SK-N-MC (cell line): ENCODE measurements around the gene CLDN16.

Experiments
- DNase-seq: peaks from one replicate; pipeline ENCODE4 v3.0.0-alpha.2; 2011; ENCODE audit warnings: low read depth, low spot score
- H3K27ac ChIP-seq: fragments of 200-600 bp; sonication (generic); 2 replicates; pipeline ENCODE4 v1.5.1; 2016; ENCODE audit warnings: mixed run types
- H3K36me3 ChIP-seq: fragments of 200-600 bp; sonication (generic); 2 replicates; pipeline ENCODE4 v1.6.1; 2017; ENCODE audit warnings: antibody characterized with exemption, low read length, mixed read lengths; ENCODE audit not compliant: insufficient read depth
- H3K4me3 ChIP-seq: fragments of 200-600 bp; sonication (generic); 2 replicates; pipeline ENCODE4 v1.5.1; 2016
- H3K9ac ChIP-seq: fragments of 200-600 bp; sonication (generic); 2 replicates; pipeline ENCODE4 v1.8.0; 2017; ENCODE audit warnings: mixed run types, mixed read lengths; ENCODE audit not compliant: insufficient read length
- H3K9me3 ChIP-seq: fragments of 200-600 bp; sonication (generic); 2 replicates; pipeline ENCODE4 v1.6.1; 2017; ENCODE audit warnings: low read depth, mild to moderate bottlenecking, antibody characterized with exemption, low read length, moderate library complexity, mixed read lengths
- EZH2 ChIP-seq: fragments of 200-600 bp; sonication (generic); IDR thresholded peaks from one replicate; pipeline ENCODE4 v1.6.1; 2017; ENCODE audit warnings: antibody characterized with exemption
- FOXP2 ChIP-seq: optimal IDR thresholded peaks from 2 replicates; pipeline ENCODE3; 2011; ENCODE audit warnings: mild to moderate bottlenecking, moderate library complexity; ENCODE audit not compliant: insufficient read depth; ENCODE audit errors: extremely low read length, control extremely low read depth
- POLR2AphosphoS5 ChIP-seq: IDR thresholded peaks from 2 replicates; pipeline ENCODE4 v1.6.1; 2012; ENCODE audit warnings: mild to moderate bottlenecking, low read depth, low read length, borderline replicate concordance

Gene CLDN16, protein sequence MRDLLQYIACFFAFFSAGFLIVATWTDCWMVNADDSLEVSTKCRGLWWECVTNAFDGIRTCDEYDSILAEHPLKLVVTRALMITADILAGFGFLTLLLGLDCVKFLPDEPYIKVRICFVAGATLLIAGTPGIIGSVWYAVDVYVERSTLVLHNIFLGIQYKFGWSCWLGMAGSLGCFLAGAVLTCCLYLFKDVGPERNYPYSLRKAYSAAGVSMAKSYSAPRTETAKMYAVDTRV

DNA sequence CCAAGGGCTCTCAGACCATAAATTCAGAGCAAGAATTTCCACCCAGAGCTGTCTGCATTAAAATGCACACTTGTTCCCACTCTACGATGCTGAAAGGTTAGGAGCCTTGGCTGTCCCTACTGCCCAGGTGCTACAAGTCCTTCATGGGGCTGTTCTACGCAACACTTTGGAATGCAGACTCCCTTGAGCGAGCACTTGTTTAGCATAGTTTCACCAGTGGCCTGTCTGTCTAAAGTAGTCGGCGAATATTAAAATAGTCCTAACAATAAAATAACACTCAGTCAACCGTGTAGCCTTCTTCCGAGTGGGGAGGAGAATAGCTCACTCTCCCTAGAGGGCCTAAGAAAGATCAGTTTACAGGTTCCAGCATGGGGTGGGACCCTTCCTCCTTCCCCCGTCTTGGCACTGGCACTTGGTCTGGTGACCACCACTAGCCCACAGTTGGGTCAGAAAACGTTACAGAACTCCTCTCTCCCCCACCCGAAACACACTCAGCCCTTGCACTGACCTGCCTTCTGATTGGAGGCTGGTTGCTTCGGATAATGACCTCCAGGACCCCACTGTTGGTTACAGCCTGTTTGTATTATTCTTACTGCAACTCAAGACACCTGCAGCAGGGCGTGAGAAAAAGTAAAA lies at the start of gene CLDN16:
TSS of gene CLDN16 (plus strand) at position 586 of the 636 bp plus-strand sequence. CDS start 167 bp downstream, outside the sequence.
- Histone ChIP-seq H3K9ac (no peak within 1 kb of the TSS), H3K9me3 (no peaks in the 10 kb centered on the region), H3K36me3 (no peaks in the 10 kb centered on the region), H3K27ac (peak within 1 kb of the TSS; percentile 32; the same call in 1 of the 2 replicates), H3K4me3 (no peak within 1 kb of the TSS)
- no peak for DNase-seq
- TF ChIP-seq POLR2AphosphoS5 (no peak), FOXP2 (no peak), EZH2 (no peak)

DNA sequence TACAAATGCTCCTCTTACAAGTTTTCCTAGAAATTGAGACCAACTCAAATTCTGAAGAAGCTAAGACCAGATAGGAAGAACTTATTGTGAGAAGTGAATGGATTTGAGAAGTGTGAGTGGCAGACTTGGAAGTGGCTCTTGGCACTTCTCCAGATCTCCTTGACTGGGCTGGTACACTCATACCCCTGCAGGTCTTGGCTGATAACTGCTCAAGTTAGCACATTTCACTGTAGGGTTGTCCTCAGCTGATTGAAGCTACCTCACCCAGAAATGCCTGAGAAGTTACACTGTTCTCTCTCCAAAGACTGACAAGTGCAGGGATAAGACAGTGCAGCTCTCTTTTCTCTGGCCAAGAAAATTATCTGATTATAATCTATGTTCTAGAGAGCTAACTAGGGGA lies 49.2 kb upstream of the CLDN16 start:
- no peak for DNase-seq

DNA sequence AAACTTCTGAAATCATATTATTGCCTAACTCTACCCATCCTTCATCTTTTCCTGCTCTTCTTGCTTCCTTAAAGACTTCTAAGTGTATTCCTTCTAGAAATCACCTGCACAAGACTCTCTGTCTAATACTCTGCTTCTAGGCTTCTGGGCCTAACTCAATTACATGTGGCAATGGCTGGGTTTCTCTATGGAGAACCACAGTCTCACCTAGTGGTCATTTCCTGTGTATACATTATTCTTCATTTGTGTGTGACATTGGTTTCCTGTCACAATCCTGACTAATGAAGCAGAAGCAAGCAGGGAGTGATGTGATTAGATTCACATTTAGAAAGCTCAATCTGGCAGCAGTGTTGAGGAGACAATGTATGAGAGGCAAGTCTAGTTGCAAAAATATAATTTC lies 48.8 kb upstream of the CLDN16 start:
- DNase-seq: no peak
- peak overlapping the region; percentile 54 for H3K27ac ChIP-seq

More for the DNA sequence above, 49.2 kb upstream of the CLDN16 start:
- TF ChIP-seq POLR2AphosphoS5 (no peak), EZH2 (no peak), FOXP2 (no peak)
- Histone ChIP-seq H3K9me3 (peaks cover 7% of the 10 kb centered on the region; the same call in 1 of the 2 replicates), H3K9ac (no peak overlapping the region), H3K27ac (peak overlapping the region; percentile 54; the same call in 1 of the 2 replicates), H3K36me3 (0 out of 2 replicates have a peak, but pooled peaks cover 3% of the 10 kb centered on the region), H3K4me3 (no peak overlapping the region)

DNA sequence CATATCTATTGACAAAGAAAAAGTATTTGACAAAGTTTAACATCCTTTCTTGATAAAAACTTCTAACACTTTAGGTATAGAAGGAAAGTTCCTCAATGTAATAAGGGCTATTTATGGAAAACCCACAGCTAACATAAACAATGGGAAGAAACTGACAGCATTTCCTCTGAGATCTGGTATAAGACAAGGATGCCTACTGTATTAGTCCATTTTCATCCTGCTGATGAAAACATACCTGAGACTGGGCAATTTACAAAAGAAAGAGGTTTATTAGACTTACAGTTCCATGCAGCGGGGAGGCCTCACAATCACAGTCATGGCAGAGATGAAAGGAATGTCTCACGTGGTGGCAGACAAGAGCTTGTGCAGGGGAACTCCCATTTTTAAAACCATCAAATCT lies 47.9 kb upstream of the CLDN16 start:
- Histone ChIP-seq H3K36me3 (0 out of 2 replicates have a peak, but pooled peaks cover 3% of the 10 kb centered on the region), H3K9me3 (peaks cover 7% of the 10 kb centered on the region; the same call in 1 of the 2 replicates), H3K4me3 (no peak overlapping the region), H3K27ac (no peak overlapping the region; the same call in 1 of the 2 replicates), H3K9ac (no peak overlapping the region)
- no peak for DNase-seq
- TF ChIP-seq FOXP2 (no peak), EZH2 (no peak), POLR2AphosphoS5 (no peak)

More for the DNA sequence above, 48.8 kb upstream of the CLDN16 start:
- H3K9me3 ChIP-seq: peaks cover 7% of the 10 kb centered on the region; the same call in 1 of the 2 replicates
- H3K9ac ChIP-seq: no peak overlapping the region
- TF ChIP-seq FOXP2 (no peak), POLR2AphosphoS5 (peak; percentile 25; the same call in 1 of the 2 replicates)
- no peak overlapping the region for H3K4me3 ChIP-seq
- 0 out of 2 replicates have a peak, but pooled peaks cover 3% of the 10 kb centered on the region for H3K36me3 ChIP-seq

DNA sequence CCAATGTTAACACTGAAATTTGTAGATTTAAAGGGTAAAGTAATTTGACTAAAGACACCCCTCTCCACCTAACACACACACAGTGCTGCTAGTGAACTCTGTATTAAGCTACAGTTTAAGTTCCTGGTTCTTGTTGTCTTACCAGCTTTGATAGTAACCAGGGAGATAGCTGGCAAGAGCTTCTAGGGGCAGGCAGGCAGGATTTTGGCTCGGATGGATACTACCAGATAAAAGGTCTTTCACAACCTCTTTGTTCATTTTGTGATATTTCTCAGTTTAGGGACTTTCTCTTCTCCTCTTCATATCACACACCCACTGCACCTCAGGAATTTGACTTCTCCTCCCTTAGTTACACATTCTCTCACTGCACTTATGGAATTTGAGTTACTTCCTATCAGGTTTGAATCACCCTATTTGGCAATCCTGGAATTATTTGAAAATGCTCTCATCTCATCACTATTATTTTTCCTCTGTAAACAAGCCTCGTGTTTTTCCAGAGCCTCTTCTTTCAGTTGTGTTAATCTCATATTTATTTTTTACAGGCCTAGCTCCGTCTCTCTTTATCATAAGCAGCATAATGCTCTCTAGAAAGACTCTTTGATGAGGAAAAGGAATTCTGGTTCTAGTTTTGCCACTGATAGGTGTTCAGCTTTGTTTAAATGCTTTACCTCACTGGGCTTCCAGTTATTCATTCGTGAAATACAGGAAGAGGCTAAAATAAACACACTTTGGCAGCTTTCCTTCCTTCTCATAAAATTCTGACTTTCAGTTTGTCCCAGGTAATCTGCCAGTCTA lies 42.7 kb upstream of the CLDN16 start:
- H3K9ac ChIP-seq: peak overlapping the region; percentile 61
- H3K4me3 ChIP-seq: peak overlapping the region; percentile 46
- peak overlapping the region; percentile 64 for H3K27ac ChIP-seq
- H3K36me3 ChIP-seq: 0 out of 2 replicates have a peak, but pooled peaks cover 3% of the 10 kb centered on the region
- H3K9me3 ChIP-seq: peaks cover 7% of the 10 kb centered on the region; the same call in 1 of the 2 replicates
- TF ChIP-seq EZH2: no peak
- no peak for TF ChIP-seq POLR2AphosphoS5
- TF ChIP-seq FOXP2: no peak
- DNase-seq: no peak

DNA sequence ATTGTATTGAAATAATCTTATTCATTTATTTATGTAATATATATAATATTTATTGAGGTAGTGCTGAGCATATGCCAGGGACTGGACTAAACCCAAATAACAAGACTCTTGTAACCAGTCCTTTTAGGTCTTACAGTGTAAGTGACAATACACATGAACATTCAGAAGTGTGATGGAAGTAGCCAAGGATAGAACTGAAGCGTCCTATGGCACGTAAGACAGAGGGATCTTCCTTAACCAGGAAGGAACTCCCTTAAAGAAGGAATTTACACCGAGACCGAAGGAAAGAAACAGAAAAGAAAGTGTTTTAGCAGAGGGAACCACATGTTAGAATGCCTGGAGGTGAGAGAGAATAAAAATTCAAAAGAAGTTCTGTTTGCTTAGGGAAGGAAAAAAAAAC lies 42.1 kb upstream of the CLDN16 start:
- DNase-seq: no peak
- TF ChIP-seq FOXP2 (no peak), POLR2AphosphoS5 (no peak), EZH2 (no peak)
- 0 out of 2 replicates have a peak, but pooled peaks cover 3% of the 10 kb centered on the region for H3K36me3 ChIP-seq
- H3K27ac ChIP-seq: peak overlapping the region; percentile 44; the same call in 1 of the 2 replicates
- no peak overlapping the region for H3K4me3 ChIP-seq
- H3K9ac ChIP-seq: peak overlapping the region; percentile 61
- H3K9me3 ChIP-seq: peaks cover 7% of the 10 kb centered on the region; the same call in 1 of the 2 replicates

DNA sequence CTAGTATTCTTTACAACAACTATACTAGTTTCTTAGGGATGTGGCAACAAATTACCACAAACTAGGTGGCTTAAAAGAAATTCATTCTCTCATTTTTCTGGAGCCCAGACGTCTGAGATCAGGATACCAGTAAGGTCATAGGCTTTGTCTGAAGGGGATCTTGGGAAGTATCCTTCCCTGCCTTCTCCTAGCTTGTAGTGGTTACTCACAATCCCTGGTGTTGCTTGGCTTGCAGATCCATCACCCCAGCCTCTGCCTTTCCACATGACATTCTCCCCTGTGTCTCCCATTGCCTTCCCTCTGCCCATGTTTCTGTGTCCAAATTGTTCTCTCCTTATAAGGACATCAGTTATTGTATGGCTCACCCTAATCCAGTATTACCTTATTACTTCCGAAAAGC lies 41.4 kb upstream of the CLDN16 start:
- no peak for DNase-seq
- Histone ChIP-seq H3K9ac (no peak overlapping the region), H3K36me3 (0 out of 2 replicates have a peak, but pooled peaks cover 3% of the 10 kb centered on the region), H3K4me3 (no peak overlapping the region), H3K27ac (no peak overlapping the region), H3K9me3 (peaks cover 7% of the 10 kb centered on the region; the same call in 1 of the 2 replicates)
- no peak for TF ChIP-seq EZH2
- no peak for TF ChIP-seq POLR2AphosphoS5
